H9 (cell line): Measurements from ENCODE around the gene WHAMM. TPM values are rescaled to one million over a fixed set of nuclear protein-coding genes. Genes with fewer than 3 reads are reported as not detected.

Experiments
- DNase-seq: peaks from one replicate; pipeline ENCODE4 v3.0.0-alpha.2; 2017
- H2AFZ ChIP-seq: one replicate; pipeline ENCODE4 v1.6.1; 2013; ENCODE audit warnings: mild to moderate bottlenecking, low read length, control low read depth, moderate library complexity
- H2AK5ac ChIP-seq: 2 replicates; pipeline ENCODE4 v1.6.1; 2013; ENCODE audit warnings: low read length, control low read depth, mixed read lengths; ENCODE audit not compliant: insufficient read length
- H2BK120ac ChIP-seq: one replicate; pipeline ENCODE4 v1.6.1; 2013; ENCODE audit warnings: low read depth, mild to moderate bottlenecking, low read length, control low read depth, inconsistent platforms; ENCODE audit not compliant: poor library complexity, severe bottlenecking
- H2BK12ac ChIP-seq: 2 replicates; pipeline ENCODE4 v1.6.1; 2013; ENCODE audit warnings: low read length, control low read depth, mixed read lengths, low read depth; ENCODE audit not compliant: insufficient read length
- H2BK15ac ChIP-seq: 2 replicates; pipeline ENCODE4 v1.6.1; 2013; ENCODE audit warnings: low read depth, low read length, control low read depth
- H2BK20ac ChIP-seq: one replicate; pipeline ENCODE4 v1.6.1; 2013; ENCODE audit warnings: low read depth, mild to moderate bottlenecking, low read length, control low read depth, inconsistent platforms; ENCODE audit not compliant: poor library complexity, severe bottlenecking
- H2BK5ac ChIP-seq: 2 replicates; pipeline ENCODE4 v1.6.1; 2013; ENCODE audit warnings: low read length, control low read depth, mixed read lengths; ENCODE audit not compliant: insufficient read length
- H3K14ac ChIP-seq: 2 replicates; pipeline ENCODE4 v1.6.1; 2013; ENCODE audit warnings: low read length, control low read depth; ENCODE audit not compliant: insufficient read depth
- H3K18ac ChIP-seq: 2 replicates; pipeline ENCODE4 v1.6.1; 2013; ENCODE audit warnings: low read depth, mild to moderate bottlenecking, mixed read lengths, low read length, control low read depth; ENCODE audit not compliant: insufficient read length
- H3K23ac ChIP-seq: 2 replicates; pipeline ENCODE4 v1.6.1; 2013; ENCODE audit warnings: low read length, control low read depth, mixed read lengths, low read depth; ENCODE audit not compliant: insufficient read length
- H3K23me2 ChIP-seq: 2 replicates; pipeline ENCODE4 v1.6.1; 2013; ENCODE audit warnings: low read depth, mild to moderate bottlenecking, mixed read lengths, low read length, control low read depth; ENCODE audit not compliant: insufficient read length, poor library complexity, severe bottlenecking
- H3K27ac ChIP-seq: 2 replicates; pipeline ENCODE4 v1.5.1; 2013; ENCODE audit warnings: low read length, control low read depth, mixed read lengths, low read depth; ENCODE audit not compliant: insufficient read length
- H3K27me3 ChIP-seq: 2 replicates; pipeline ENCODE4 v1.6.1; 2013; ENCODE audit warnings: low read length, control low read depth, inconsistent platforms; ENCODE audit not compliant: insufficient read depth
- H3K4ac ChIP-seq: 2 replicates; pipeline ENCODE4 v1.6.1; 2013; ENCODE audit warnings: low read depth, mild to moderate bottlenecking, control low read depth, inconsistent platforms, low read length, moderate library complexity
- H3K4me1 ChIP-seq: 2 replicates; pipeline ENCODE4 v1.6.1; 2013; ENCODE audit warnings: low read length, control low read depth, inconsistent platforms; ENCODE audit not compliant: insufficient read depth
- H3K4me2 ChIP-seq: 2 replicates; pipeline ENCODE4 v1.6.1; 2013; ENCODE audit warnings: low read length, control low read depth, mixed read lengths; ENCODE audit not compliant: insufficient read length, insufficient read depth
- H3K56ac ChIP-seq: 2 replicates; pipeline ENCODE4 v1.6.1; 2013; ENCODE audit warnings: low read depth, mild to moderate bottlenecking, mixed read lengths, low read length, control low read depth; ENCODE audit not compliant: insufficient read length
- H3K79me1 ChIP-seq: 2 replicates; pipeline ENCODE4 v1.6.1; 2013; ENCODE audit warnings: low read depth, mild to moderate bottlenecking, moderate library complexity, low read length, control low read depth, inconsistent platforms; ENCODE audit not compliant: insufficient read depth, poor library complexity, severe bottlenecking
- H3K79me2 ChIP-seq: 2 replicates; pipeline ENCODE4 v1.6.1; 2013; ENCODE audit warnings: low read length, control low read depth, inconsistent platforms; ENCODE audit not compliant: insufficient read depth
- H3K9ac ChIP-seq: 2 replicates; pipeline ENCODE4 v1.6.1; 2013; ENCODE audit warnings: low read length, control low read depth, mixed read lengths; ENCODE audit not compliant: insufficient read length; ENCODE audit errors: extremely low read depth
- H3K9me3 ChIP-seq: one replicate; pipeline ENCODE4 v1.6.1; 2013; ENCODE audit warnings: low read depth, low read length, inconsistent platforms; ENCODE audit not compliant: control insufficient read depth
- H3T11ph ChIP-seq: one replicate; pipeline ENCODE4 v1.6.1; 2013; ENCODE audit warnings: mild to moderate bottlenecking, low read length, control low read depth, inconsistent platforms
- H4K20me1 ChIP-seq: one replicate; pipeline ENCODE4 v1.6.1; 2013; ENCODE audit not compliant: control insufficient read depth, insufficient read length, insufficient read depth
- H4K5ac ChIP-seq: 2 replicates; pipeline ENCODE4 v1.6.1; 2013; ENCODE audit warnings: low read depth, mild to moderate bottlenecking, mixed read lengths, low read length, control low read depth; ENCODE audit not compliant: insufficient read length
- H4K8ac ChIP-seq: replicated peaks from 2 replicates; pipeline ENCODE4 v1.6.1; 2013; ENCODE audit warnings: low read length, control low read depth, mixed read lengths, low read depth; ENCODE audit not compliant: insufficient read length
- H4K91ac ChIP-seq: 2 replicates; pipeline ENCODE4 v1.6.1; 2013; ENCODE audit warnings: low read depth, mild to moderate bottlenecking, moderate library complexity, mixed read lengths, low read length, control low read depth; ENCODE audit not compliant: insufficient read length
- H3K27ac Mint-ChIP-seq, 3 experiments: 2 replicates in 2 of 3; 3 replicates in 1 of 3; pipeline ENCODE4 v1.8.0; 2020 to 2021; ENCODE audit warnings: mixed read lengths in 3 of 3, mild to moderate bottlenecking in 1 of 3, moderate library complexity in 1 of 3
- H3K27me3 Mint-ChIP-seq: 2 replicates; pipeline ENCODE4 v1.8.0; 2021; ENCODE audit warnings: low read depth, mild to moderate bottlenecking, moderate library complexity, mixed read lengths
- H3K36me3 Mint-ChIP-seq, 3 experiments: 2 replicates in 2 of 3; 3 replicates in 1 of 3; pipeline ENCODE4 v1.8.0; 2020 to 2021; ENCODE audit warnings: low read depth in 3 of 3, mixed read lengths in 3 of 3; ENCODE audit not compliant: insufficient read depth in 1 of 3
- H3K4me1 Mint-ChIP-seq, 2 experiments: 2 replicates each; pipeline ENCODE4 v1.8.0; 2020; ENCODE audit warnings: mixed read lengths in 2 of 2
- H3K4me3 Mint-ChIP-seq, 2 experiments: 2 replicates in 1 of 2; 3 replicates in 1 of 2; pipeline ENCODE4 v1.8.0; 2020 to 2021; ENCODE audit warnings: mild to moderate bottlenecking in 2 of 2, mixed read lengths in 2 of 2, moderate library complexity in 1 of 2
- H3K9me3 Mint-ChIP-seq, 2 experiments: 2 replicates in 1 of 2; 3 replicates in 1 of 2; pipeline ENCODE4 v1.8.0; 2020; ENCODE audit warnings: mild to moderate bottlenecking in 2 of 2, mixed read lengths in 2 of 2, moderate library complexity in 1 of 2
- total RNA-seq: library from RNA; stranded (reverse); gene quantifications from 2 replicates; pipeline ENCODE4 v1.2.1, GENCODE V29; 2021
- TF ChIP-seq, protein P1 (sequence below): fragments of 200-600 bp; sonication (generic); conservative IDR thresholded peaks from 3 replicates; pipeline ENCODE4 v1.8.0; 2021; ENCODE audit warnings: antibody characterized with exemption, mild to moderate bottlenecking

WHAMM gene
- total RNA-seq, 1 experiment from 2014 or later, result 3.0 TPM

DNA sequence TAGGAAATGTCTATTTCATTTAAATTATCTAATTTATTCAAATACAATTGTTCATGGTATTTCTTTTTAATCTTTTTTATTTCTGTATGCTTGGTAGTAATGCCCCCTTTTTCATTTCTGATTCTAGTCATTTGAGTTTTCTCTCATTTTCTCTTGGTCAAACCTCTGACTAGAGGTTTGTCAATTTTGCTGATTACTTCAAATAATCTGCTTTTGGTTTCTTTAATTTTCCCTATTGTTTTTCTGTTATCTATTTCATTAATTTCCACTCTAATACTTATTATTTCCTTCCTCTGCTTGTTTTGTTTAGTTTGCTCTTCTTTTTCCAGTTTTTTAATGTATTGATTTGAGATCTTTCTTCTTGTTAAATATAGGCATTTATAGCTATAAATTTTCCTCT lies 15.7 kb upstream of the WHAMM start:
- no peaks in the 10 kb centered on the region for H3K79me2 ChIP-seq
- no peak overlapping the region for H2AFZ ChIP-seq
- Mint-ChIP-seq H3K27ac (no peak overlapping the region), H3K36me3 (no peaks in the 10 kb centered on the region), H3K9me3 (peaks cover 8 to 14% of the 10 kb centered on the region in 2 experiments; a peak in 4 of 5 replicates), H3K27me3 (peaks cover 19% of the 10 kb centered on the region), H3K4me1 (no peaks in the 10 kb centered on the region), H3K4me3 (no peak overlapping the region)
- no peak overlapping the region for H2BK12ac ChIP-seq
- no peak overlapping the region for H3K27ac ChIP-seq
- H3K23me2 ChIP-seq, result no peaks in the 10 kb centered on the region
- H4K20me1 ChIP-seq, result no peaks in the 10 kb centered on the region
- DNase-seq, result no peak
- no peak overlapping the region for H2BK120ac ChIP-seq
- no peak overlapping the region for H3K9ac ChIP-seq
- H3K9me3 ChIP-seq, result no peaks in the 10 kb centered on the region
- no peak overlapping the region for H4K8ac ChIP-seq
- no peaks in the 10 kb centered on the region for H3K27me3 ChIP-seq
- H2BK5ac ChIP-seq, result no peak overlapping the region
- H3K56ac ChIP-seq, result no peak overlapping the region
- no peak overlapping the region for H3T11ph ChIP-seq
- no peak overlapping the region for H3K18ac ChIP-seq
- H3K4me1 ChIP-seq, result no peaks in the 10 kb centered on the region
- no peak overlapping the region for H3K4ac ChIP-seq
- no peak overlapping the region for H2BK20ac ChIP-seq
- H4K5ac ChIP-seq, result no peak overlapping the region
- no peak overlapping the region for H2AK5ac ChIP-seq
- H4K91ac ChIP-seq, result no peak overlapping the region
- no peak overlapping the region for H3K23ac ChIP-seq
- H3K4me2 ChIP-seq, result no peak overlapping the region
- TF ChIP-seq, protein P1, sequence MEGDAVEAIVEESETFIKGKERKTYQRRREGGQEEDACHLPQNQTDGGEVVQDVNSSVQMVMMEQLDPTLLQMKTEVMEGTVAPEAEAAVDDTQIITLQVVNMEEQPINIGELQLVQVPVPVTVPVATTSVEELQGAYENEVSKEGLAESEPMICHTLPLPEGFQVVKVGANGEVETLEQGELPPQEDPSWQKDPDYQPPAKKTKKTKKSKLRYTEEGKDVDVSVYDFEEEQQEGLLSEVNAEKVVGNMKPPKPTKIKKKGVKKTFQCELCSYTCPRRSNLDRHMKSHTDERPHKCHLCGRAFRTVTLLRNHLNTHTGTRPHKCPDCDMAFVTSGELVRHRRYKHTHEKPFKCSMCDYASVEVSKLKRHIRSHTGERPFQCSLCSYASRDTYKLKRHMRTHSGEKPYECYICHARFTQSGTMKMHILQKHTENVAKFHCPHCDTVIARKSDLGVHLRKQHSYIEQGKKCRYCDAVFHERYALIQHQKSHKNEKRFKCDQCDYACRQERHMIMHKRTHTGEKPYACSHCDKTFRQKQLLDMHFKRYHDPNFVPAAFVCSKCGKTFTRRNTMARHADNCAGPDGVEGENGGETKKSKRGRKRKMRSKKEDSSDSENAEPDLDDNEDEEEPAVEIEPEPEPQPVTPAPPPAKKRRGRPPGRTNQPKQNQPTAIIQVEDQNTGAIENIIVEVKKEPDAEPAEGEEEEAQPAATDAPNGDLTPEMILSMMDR, result no peak
- H2BK15ac ChIP-seq, result no peak overlapping the region
- H3K14ac ChIP-seq, result no peak overlapping the region
- H3K79me1 ChIP-seq, result no peaks in the 10 kb centered on the region
